ENCODE measurements around the gene ZNF445. TPM values are rescaled to one million over a fixed set of nuclear protein-coding genes. Genes with fewer than 3 reads are reported as not detected.

ZNF445 gene
- total RNA-seq, 1 donor from 2014 or later = 28.3 TPM

GRCh38 chr3:44492496-44492895 is 15.0 kb upstream of the ZNF445 start:
- H3K4me1 ChIP-seq = no peaks in the 10 kb centered on the region
- no peak overlapping the region for H3K9ac ChIP-seq
- H4K20me1 ChIP-seq (ENCODE audit: low read depth) = no peaks in the 10 kb centered on the region
- no peak overlapping the region for H3K27ac ChIP-seq
- Mint-ChIP-seq H3K27ac (no peak overlapping the region), H3K36me3 (peaks cover 67% of the 10 kb centered on the region), H3K4me1 (no peaks in the 10 kb centered on the region), H3K27me3 (ENCODE audit: insufficient read depth, low read depth) (no peaks in the 10 kb centered on the region), H3K4me3 (no peak overlapping the region), H3K9me3 (peaks cover 71% of the 10 kb centered on the region)
- TF ChIP-seq EZH2phosphoT487 (IDR thresholded peaks at IDR 0.05) (no peak), CTCF (IDR thresholded peaks at IDR 0.05) (no peak), EZH2 (IDR thresholded peaks at IDR 0.05) (no peak)
- no peaks in the 10 kb centered on the region for H3F3A ChIP-seq (ENCODE audit: low read depth)
- no peak overlapping the region for H3K4me2 ChIP-seq
- no peaks in the 10 kb centered on the region for H3K9me3 ChIP-seq (ENCODE audit: low read depth)
- no peaks in the 10 kb centered on the region for H3K79me2 ChIP-seq (ENCODE audit: low read depth)
- no peak overlapping the region for H3K4me3 ChIP-seq
- H3K27me3 ChIP-seq = no peaks in the 10 kb centered on the region
- H2AFZ ChIP-seq (replicated peaks) = no peak overlapping the region
- no peak for DNase-seq (ENCODE audit: low spot score)
- peaks cover 9% of the 10 kb centered on the region for H3K36me3 ChIP-seq

- DNase-seq (ENCODE audit: low spot score) = no peak
- Histone ChIP-seq H4K20me1 (ENCODE audit: low read depth) (no peaks in the 10 kb centered on the region), H3K27ac (no peak overlapping the region), H3K79me2 (ENCODE audit: low read depth) (no peaks in the 10 kb centered on the region), H3K4me2 (no peak overlapping the region), H3F3A (ENCODE audit: low read depth) (no peaks in the 10 kb centered on the region), H2AFZ (replicated peaks) (no peak overlapping the region), H3K9ac (no peak overlapping the region), H3K27me3 (no peaks in the 10 kb centered on the region), H3K4me3 (no peak overlapping the region), H3K4me1 (no peaks in the 10 kb centered on the region), H3K36me3 (no peaks in the 10 kb centered on the region), H3K9me3 (ENCODE audit: low read depth) (no peaks in the 10 kb centered on the region)
- Mint-ChIP-seq H3K27ac (no peak overlapping the region), H3K9me3 (peaks cover 19% of the 10 kb centered on the region), H3K27me3 (ENCODE audit: insufficient read depth, low read depth) (peaks cover 2% of the 10 kb centered on the region), H3K4me1 (peaks cover 10% of the 10 kb centered on the region), H3K36me3 (peaks cover 20% of the 10 kb centered on the region), H3K4me3 (no peak overlapping the region)
- TF ChIP-seq EZH2 (IDR thresholded peaks at IDR 0.05) (no peak), EZH2phosphoT487 (IDR thresholded peaks at IDR 0.05) (no peak), CTCF (IDR thresholded peaks at IDR 0.05) (no peak)
These were observed 5.3 kb upstream of the ZNF445 start for GRCh38 chr3:44482721-44483120.

- peak overlapping the region; percentile 95 for H3K4me3 Mint-ChIP-seq
- DNase-seq (ENCODE audit: low spot score) = no peak
- Histone ChIP-seq H3K4me3 (no peak overlapping the region), H3K9me3 (ENCODE audit: low read depth) (no peaks in the 10 kb centered on the region), H3K27me3 (no peaks in the 10 kb centered on the region), H3K27ac (no peak overlapping the region), H3F3A (ENCODE audit: low read depth) (no peaks in the 10 kb centered on the region), H3K36me3 (no peaks in the 10 kb centered on the region), H3K79me2 (ENCODE audit: low read depth) (peaks cover 37% of the 10 kb centered on the region), H3K9ac (no peak overlapping the region), H3K4me1 (peaks cover 8% of the 10 kb centered on the region), H3K4me2 (no peak overlapping the region), H4K20me1 (ENCODE audit: low read depth) (peaks cover 18% of the 10 kb centered on the region), H2AFZ (replicated peaks) (peak overlapping the region; percentile 92)
- H3K4me1 Mint-ChIP-seq = peaks cover 20% of the 10 kb centered on the region
- H3K9me3 Mint-ChIP-seq = peaks cover 3% of the 10 kb centered on the region
- H3K27ac Mint-ChIP-seq = no peak overlapping the region
- peaks cover 12% of the 10 kb centered on the region for H3K36me3 Mint-ChIP-seq
- H3K27me3 Mint-ChIP-seq (ENCODE audit: insufficient read depth, low read depth) = peaks cover 2% of the 10 kb centered on the region
- TF ChIP-seq CTCF (IDR thresholded peaks at IDR 0.05) = no peak
- no peak for TF ChIP-seq EZH2 (IDR thresholded peaks at IDR 0.05)
- TF ChIP-seq EZH2phosphoT487 (IDR thresholded peaks at IDR 0.05) = no peak
These were observed 1.2 kb upstream of the ZNF445 start for GRCh38 chr3:44478606-44479094.

Data from neural progenitor cell (in vitro differentiated cells).